HCT116 (cell line): Measurements from ENCODE around the gene SNRNP25.

ENCODE experiments used
- EZH2 ChIP-seq: fragments of 200-600 bp; sonication (generic); IDR thresholded peaks from 2 replicates; pipeline ENCODE4 v1.6.1; 2017; ENCODE audit warnings: antibody characterized with exemption, mixed run types
- EZH2phosphoT487 ChIP-seq: fragments of 200-600 bp; IDR thresholded peaks from 2 replicates; pipeline ENCODE4 v1.6.1; 2018; ENCODE audit warnings: antibody characterized with exemption, borderline replicate concordance
- FOSL1 ChIP-seq: IDR thresholded peaks from 2 replicates; pipeline ENCODE4 v1.6.1; 2012; ENCODE audit warnings: low read depth
- JUND ChIP-seq: IDR thresholded peaks from 2 replicates; pipeline ENCODE4 v1.6.1; 2012
- MAX ChIP-seq: IDR thresholded peaks from 2 replicates; pipeline ENCODE4 v1.6.1; 2012
- POLR2A ChIP-seq: IDR thresholded peaks from 2 replicates; pipeline ENCODE4 v1.7.0; 2011; ENCODE audit warnings: borderline replicate concordance; ENCODE audit not compliant: insufficient read depth, insufficient read length; ENCODE audit errors: extremely low read depth
- POLR2AphosphoS5 ChIP-seq: IDR thresholded peaks from 2 replicates; pipeline ENCODE4 v1.6.1; 2011; ENCODE audit warnings: mild to moderate bottlenecking, low read depth, low read length, moderate library complexity
- RAD21 ChIP-seq: IDR thresholded peaks from 2 replicates; pipeline ENCODE4 v1.6.1; 2012; ENCODE audit warnings: low read depth, mild to moderate bottlenecking
- REST ChIP-seq: IDR thresholded peaks from 2 replicates; pipeline ENCODE4 v1.6.1; 2012; ENCODE audit warnings: low read depth
- SIN3A ChIP-seq: IDR thresholded peaks from 2 replicates; pipeline ENCODE4 v1.6.1; 2012; ENCODE audit warnings: low read depth
- SP1 ChIP-seq: IDR thresholded peaks from 2 replicates; pipeline ENCODE4 v1.6.1; 2012; ENCODE audit warnings: low read depth
- YY1 ChIP-seq: IDR thresholded peaks from 2 replicates; pipeline ENCODE4 v1.6.1; 2011; ENCODE audit warnings: low read length, low read depth, moderate library complexity, mild to moderate bottlenecking; ENCODE audit not compliant: insufficient replicate concordance; ENCODE audit errors: extremely low read depth
- TF ChIP-seq, protein P1 (sequence below), 3 experiments: fragments of 200-600 bp in 1 of 3; sonication (generic) in 1 of 3; IDR thresholded peaks in 2 of 3; conservative IDR thresholded peaks in 1 of 3; 2 replicates each; pipeline ENCODE4 v1.5.1; 2012 to 2017; ENCODE audit warnings: low read depth in 2 of 3, low read length in 2 of 3, antibody characterized with exemption in 1 of 3, borderline replicate concordance in 1 of 3, control low read depth in 1 of 3, mild to moderate bottlenecking in 1 of 3, mixed read lengths in 1 of 3, mixed run types in 1 of 3, moderate library complexity in 1 of 3; ENCODE audit not compliant: insufficient read depth in 1 of 3

DNA sequence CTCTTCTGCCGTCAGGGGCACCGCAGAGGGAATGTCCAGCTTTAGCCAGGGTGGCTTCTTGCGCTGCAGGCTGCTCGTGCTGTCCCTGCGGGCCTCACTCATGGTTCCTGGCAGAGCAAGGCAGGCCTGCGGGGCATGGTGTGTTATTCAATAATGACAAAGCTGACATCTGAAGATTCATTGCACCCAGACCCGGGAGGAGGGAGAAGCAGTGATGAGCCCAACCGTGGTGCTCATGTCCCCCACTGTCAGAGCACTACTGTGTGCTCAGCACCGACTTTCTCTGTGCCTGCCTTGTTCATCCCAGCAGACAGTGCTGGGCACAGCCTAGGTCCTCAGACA is 11.3 kb downstream of the SNRNP25 start:
- TF ChIP-seq, protein P1, sequence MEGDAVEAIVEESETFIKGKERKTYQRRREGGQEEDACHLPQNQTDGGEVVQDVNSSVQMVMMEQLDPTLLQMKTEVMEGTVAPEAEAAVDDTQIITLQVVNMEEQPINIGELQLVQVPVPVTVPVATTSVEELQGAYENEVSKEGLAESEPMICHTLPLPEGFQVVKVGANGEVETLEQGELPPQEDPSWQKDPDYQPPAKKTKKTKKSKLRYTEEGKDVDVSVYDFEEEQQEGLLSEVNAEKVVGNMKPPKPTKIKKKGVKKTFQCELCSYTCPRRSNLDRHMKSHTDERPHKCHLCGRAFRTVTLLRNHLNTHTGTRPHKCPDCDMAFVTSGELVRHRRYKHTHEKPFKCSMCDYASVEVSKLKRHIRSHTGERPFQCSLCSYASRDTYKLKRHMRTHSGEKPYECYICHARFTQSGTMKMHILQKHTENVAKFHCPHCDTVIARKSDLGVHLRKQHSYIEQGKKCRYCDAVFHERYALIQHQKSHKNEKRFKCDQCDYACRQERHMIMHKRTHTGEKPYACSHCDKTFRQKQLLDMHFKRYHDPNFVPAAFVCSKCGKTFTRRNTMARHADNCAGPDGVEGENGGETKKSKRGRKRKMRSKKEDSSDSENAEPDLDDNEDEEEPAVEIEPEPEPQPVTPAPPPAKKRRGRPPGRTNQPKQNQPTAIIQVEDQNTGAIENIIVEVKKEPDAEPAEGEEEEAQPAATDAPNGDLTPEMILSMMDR (IDR thresholded peaks at IDR 0.05 in 2 of 3, conservative IDR thresholded peaks at IDR 0.05 in 1 of 3; ENCODE audit: borderline replicate concordance in 1 of 3, insufficient read depth in 1 of 3, low read depth in 2 of 3, low read length in 2 of 3) = no peak
- TF ChIP-seq POLR2A = no peak
- TF ChIP-seq REST = no peak
- TF ChIP-seq EZH2 = no peak
- no peak for TF ChIP-seq EZH2phosphoT487
- TF ChIP-seq POLR2AphosphoS5 = no peak
- no peak for TF ChIP-seq SIN3A
- TF ChIP-seq FOSL1 = no peak
- TF ChIP-seq MAX = no peak
- TF ChIP-seq SP1 = no peak
- TF ChIP-seq JUND = no peak
- TF ChIP-seq YY1 = no peak
- no peak for TF ChIP-seq RAD21
